Measurements from ENCODE around the gene TNRC18. TPM values are rescaled to one million over a fixed set of nuclear protein-coding genes. Genes with fewer than 3 reads are reported as not detected.
"Not testable (repeated sequence)": the region's sequence is repeated elsewhere in the genome, so short reads cannot be mapped to it uniquely, and the experiment has no call there.

Gene TNRC18
- polyA plus RNA-seq, 10 donors: 37.1 to 84.0 (median 46.2) TPM

DNA sequence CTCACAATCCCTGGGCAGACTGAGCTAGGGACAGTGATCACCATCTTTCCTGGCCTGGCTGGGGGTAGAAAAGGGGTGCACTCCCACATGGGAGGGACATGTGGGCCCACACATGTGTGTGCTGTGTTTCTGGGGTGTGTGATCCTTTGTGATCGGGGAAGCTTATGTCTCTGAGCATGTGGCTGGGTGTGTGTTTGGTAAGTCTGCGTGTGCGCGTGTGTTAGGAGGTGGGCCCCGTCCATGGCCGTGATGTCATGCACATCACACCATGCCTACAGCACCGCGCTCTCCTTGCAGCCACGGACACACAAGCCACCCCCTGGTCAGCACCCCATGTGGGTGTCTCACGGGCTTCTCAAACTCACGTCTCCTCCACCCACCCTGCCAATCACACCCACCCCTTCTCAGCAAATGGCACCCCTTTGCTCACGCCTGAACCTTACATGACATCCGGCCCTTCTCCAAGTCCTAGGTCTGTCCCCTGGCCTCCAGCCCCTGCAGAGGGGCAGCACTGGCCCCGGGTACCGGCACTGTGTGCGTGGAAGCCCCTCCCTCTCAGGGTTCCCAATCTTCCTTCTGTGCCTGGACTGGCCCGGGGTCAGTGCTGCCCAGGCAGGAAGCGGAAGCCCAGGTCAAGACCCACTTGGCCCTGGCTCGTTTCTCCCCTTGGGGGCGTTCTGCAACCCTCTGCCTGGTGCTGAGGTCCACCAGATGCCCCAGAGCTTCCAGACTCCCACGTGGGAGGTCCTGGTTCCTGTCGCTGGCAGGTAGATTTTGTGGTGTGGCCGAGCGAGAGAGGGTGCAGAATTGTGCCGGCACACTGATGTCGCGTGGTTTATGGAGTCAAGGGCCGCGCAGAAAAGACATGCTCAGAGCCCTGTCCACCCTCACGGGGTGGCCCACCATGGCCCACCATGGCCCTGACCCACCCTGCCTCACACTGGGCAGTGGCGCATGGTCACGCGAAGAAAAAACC, 128.3 kb downstream of the TNRC18 start:
- no peak for DNase-seq

GRCh38 chr7:5294169-5294987, 129.3 kb downstream of the TNRC18 start:
- no peak for DNase-seq

DNA sequence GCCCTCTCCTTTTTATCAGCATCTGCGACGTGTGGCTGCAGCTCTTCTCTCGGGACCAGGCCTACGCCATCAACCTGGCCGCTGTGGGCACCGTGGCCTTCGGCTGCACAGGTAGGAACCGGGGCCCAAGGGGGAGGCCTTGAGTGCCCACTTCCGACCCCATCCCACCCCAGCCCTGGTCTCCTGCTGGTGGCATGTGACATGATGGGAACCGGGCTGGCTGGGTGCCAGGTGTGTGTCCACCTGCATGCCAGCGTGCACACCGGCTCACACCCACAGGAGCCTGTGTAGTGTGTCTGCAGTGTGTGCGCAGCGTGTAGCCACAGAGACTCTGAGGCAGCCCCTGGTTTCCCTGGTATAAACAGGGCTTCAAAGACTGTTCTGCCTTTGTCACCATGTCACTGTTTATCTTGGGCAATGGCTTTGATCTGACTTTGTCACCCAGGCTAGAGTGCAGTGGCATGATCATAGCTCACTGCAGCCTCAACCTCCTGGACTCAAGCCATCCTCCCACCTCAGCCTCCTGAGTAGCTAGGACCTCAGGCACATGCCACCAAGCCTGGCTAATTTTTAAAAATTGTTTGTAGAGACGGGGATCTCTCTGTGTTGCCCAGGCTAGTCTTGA, 131.8 kb downstream of the TNRC18 start:
- DNase-seq: not testable (repeated sequence)

DNA sequence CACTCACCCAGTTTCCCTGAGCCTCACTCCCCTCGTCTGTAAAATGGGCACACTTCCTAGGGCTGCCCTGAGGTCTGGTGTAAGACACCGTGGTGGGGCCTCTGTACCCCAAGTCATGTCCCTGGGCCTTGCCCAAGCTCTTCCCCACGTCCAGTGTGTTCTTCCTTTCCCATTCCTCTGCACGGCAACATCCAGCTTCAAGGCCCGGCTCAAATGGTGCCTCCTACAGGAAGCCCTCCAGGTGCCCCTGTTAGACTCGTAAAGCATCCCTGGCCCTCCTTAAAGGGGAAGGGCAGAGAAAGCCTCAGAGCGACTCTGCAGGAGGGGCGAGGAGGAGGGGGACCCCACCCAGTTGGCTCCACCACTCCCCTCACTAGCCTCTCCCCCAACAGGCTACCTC, 132.3 kb downstream of the TNRC18 start:
- no peak for DNase-seq

GRCh38 chr7:5289355-5289754, 134.3 kb downstream of the TNRC18 start:
- no peak for DNase-seq

- not testable (repeated sequence) for DNase-seq
Measured at GRCh38 chr7:5288560-5288959, 135.1 kb downstream of the TNRC18 start.

- no peak for DNase-seq
Measured at GRCh38 chr7:5287802-5288201, 135.8 kb downstream of the TNRC18 start.

GRCh38 chr7:5287373-5287772, 136.3 kb downstream of the TNRC18 start:
- not testable (repeated sequence) for DNase-seq

GRCh38 chr7:5286933-5287332, 136.7 kb downstream of the TNRC18 start:
- DNase-seq: no peak

- DNase-seq: peak; percentile 33 to 73 (median 55)
Measured at GRCh38 chr7:5284304-5285281, 139.0 kb downstream of the TNRC18 start.

DNA sequence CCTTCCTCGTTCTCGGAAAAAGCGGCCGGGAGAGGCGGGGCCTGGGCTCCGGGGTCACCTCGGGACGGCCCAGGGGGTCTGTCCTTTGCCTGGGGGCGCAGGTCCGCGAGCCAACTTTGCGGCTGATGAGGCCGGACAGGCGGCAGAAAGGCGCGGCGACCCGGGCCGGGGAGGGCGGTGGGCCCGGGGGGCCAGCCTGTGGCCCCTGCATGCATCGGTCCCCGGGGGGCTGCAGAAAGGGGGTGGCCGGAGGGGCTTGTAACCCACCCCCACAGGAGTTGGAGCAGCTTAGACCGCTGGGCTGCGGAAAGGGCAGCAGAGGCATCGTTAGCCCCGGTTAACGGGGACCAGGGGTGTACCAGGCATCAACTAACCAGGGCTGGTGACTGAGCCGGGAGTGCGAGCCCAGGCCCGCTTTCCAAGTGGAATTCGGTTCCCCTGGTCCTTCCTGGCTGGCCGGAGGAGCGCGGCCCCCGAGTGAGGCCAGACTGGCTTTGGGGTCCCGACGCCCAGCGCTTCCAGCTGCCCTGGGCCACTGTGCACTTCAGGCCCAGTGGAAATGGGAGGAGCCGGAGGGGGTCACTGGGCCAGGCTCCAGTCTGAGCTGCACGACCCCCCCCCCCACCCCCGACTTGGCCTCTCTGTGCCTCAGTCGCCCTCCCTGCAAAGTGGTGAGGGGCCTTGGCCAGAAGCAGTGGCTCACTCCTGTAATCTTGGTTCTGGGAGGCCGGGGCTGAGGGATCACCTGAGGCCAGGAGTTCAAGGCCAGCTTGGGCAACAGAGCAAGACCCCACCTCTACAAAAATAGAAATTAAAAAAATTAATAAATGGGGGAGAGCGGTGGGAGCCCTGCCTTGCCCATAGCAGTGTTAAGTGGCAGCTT, 140.0 kb downstream of the TNRC18 start:
- peak in 1 of 3 donors; percentile 36 for DNase-seq

DNA sequence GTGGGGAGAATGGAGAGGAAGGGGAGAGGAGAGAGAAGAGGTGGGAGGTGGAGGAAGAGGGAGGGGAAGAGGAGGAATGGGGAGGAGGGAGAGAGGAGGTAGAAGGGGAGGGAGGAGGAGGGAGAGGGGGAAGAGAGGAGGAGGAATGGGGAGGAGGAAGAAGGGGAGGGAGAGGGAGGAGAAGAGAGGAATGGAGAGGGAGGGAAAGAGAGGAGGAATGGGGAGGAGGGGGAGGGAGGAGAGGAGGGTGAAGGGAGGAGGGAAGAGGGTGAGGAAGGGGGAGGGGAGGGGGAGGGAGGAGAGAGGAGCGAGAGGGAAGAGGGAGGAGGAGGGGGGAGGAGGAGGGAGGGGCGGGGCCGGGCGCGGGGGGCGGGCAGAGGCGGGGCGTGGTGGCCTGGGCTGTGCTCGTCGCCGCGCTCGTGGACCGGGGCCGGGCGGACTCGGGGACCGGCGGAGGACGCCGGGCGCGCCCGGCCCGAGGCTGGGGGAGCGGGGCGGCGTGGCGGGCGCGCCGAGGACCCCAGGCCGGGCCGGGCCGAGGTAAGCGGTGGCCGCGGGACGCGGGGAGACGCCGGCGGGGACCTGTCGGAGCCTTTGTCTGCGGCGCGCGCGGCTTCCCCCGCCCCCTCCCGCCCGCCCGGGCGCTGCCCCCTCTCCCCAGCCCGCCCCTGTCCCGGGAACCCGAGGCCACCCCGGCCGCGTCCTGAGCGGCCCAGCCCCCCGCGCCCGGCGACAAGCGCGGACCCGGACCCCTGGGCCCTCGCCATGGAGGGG, 140.9 kb downstream of the TNRC18 start, which contains the start of gene SLC29A4:
Gene SLC29A4 (plus strand): TSS at position 401 of the 774 bp plus-strand sequence. CDS start 4,874 bp downstream, outside the sequence.
- DNase-seq: peak in 2 of 3 donors; percentile 35 to 56

DNA sequence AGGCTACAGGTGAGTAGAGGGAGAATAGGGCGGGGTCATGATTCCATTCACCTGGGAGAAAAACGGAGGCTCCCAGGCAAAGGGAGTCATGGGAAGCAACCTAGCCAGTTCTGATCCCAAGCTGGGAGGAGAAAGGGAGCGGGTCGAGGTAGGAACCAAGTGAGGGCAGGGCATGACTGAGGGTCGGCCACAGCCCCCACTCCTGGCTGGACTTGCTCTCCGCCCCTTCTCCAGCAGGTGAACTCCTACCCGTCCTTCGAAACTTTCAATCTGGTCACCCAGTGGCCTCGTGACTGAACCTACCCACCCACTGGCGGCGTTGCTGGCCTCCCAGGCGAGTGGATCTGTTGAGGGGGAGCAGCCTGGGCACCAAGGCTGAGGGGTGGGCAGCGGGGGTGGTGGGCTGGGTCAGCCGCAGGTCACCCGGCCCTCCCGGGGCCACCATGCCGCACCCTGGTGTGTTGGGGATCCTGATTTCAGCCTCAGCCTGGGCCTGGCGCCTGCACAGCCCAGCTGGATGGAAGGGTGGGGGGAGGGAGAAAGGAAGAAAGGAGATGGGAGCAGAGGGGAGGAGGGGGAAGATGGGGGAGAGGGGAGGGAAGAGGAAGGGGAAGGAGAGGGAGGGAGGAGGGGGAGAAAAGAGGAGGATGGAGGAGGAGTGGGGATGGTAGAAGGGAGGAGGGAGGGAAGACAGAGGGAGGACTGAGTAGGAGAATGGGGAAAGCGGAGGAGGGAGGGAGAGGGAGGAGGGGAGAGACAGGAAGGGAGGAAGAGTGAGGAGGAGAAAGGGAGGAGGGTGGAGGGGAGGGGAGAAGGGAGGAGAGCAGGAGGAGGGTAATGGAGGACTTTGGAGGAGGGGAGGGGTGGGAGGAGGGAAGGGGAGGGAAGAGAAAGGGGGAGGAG, 141.8 kb downstream of the TNRC18 start:
- DNase-seq: peak in 1 of 3 donors; percentile 64

GRCh38 chr7:5279734-5280133, 143.9 kb downstream of the TNRC18 start:
- DNase-seq: no peak

DNA sequence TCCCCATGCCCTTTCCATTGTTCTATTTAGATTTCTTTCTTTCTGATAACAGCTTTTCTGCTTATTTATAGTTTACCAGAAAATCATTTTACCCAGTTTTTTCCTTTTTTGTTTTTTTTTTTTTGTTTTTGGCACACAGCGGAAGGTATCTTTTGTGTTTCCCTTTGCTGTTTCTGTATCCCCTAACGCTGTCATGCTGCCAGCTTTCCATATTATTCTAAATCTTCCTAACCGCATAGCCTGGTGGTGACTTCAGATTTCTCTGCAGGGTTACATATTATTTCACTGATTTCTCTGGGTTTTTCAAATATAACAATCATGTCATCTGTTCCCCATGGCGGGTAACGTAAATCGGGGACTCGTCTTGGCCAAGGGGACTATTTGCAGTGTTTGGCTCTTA, 144.9 kb downstream of the TNRC18 start:
- DNase-seq: peak in 1 of 3 donors; percentile 60

DNA sequence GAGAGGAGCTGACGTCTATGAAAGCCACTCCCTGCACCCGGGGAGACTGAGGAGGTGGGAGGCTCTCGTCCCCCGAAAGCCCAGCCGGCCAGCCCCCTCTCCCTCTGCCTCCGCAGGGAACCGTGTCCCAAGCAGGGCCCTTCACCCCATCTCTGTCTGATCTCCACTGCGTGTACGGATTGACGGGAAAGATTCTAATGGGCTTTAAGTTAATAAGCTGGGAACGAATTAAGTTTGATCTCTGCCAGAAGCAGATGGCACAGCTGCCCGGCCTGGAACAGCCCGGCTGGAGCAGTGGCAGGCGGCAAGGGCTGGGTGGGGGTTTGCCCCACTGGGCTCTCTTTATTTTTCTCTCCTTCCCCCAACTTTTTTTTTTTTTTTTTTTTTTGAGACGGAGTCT, 147.0 kb downstream of the TNRC18 start:
- DNase-seq: peak in 1 of 3 donors; percentile 35

DNA sequence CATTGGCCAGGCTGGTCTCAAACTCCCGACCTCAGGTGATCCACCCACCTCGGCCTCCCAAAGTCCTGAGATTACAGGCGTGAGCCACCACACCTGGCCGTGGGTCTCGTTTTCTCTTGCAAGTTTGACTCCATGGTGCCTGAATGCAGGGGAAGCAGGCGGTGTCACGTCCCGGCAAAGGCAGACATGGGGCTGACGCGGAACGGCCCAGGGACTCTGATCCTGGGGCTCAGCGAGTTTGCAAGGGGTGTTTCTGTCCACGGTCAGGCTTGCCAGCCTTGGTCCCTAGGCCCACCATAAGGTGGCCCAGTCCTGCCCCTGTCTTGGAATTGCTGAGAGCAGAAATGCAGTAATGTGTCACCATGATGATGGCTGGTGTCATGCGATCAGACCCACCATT, 147.5 kb downstream of the TNRC18 start:
- DNase-seq: not testable (repeated sequence)

DNA sequence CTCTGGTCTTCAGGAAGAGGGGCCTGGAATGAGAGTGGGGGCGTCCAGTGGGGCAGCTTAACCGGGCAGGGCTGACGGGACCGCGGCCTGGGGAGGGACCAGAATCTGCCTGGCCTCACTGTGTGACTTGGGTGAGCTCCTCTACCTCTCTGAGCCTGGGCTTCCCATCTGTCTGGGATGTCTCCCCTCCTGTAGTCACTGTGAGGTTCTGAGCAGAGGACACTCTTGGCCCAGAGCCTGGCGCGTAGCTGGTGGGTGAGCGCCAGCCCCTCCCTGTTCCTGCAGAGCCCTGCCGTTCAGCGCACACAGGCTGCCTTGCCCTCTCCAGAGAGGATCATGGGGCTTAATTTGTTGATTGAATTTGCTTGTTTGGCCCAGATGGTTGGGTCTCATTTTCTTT, 148.1 kb downstream of the TNRC18 start:
- peak in 1 of 3 donors; percentile 81 for DNase-seq
